Measurements from ENCODE around the gene TMEM115.
"Not testable (repeated sequence)": the region's sequence is repeated elsewhere in the genome, so short reads cannot be mapped to it uniquely, and the experiment has no call there.

TMEM115 gene

DNA sequence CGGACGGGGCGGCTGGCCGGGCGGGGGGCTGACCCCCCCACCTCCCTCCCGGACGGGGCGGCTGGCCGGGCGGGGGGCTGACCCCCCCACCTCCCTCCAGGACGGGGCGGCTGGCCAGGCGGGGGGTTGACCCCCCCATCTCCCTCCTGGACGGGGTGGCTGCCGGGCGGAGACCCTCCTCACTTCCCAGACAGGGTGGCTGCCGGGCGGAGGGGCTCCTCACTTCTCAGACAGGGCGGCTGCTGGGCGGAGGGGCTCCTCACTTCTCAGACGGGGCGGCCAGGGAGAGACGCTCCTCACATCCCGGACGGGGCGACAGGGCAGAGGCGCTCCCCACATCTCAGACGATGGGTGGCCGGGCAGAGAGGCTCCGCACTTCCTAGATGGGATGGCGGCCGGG lies 47.3 kb downstream of the TMEM115 start:
- DNase-seq: not testable (repeated sequence)
